Measurements from ENCODE around the gene TSPAN9. TPM values are rescaled to one million over a fixed set of nuclear protein-coding genes. Genes with fewer than 3 reads are reported as not detected.

The TSPAN9 gene
- total RNA-seq, 1 donor = 3.5 TPM

GRCh38 chr12:3227076-3227975 lies 150.1 kb downstream of the TSPAN9 start:
- no peak overlapping the region for H3K4me3 ChIP-seq (ENCODE audit: low read length)
- no peaks in the 10 kb centered on the region for H3K4me1 ChIP-seq (ENCODE audit: insufficient read depth, low read length)
- H3K9me3 ChIP-seq (ENCODE audit: low read depth, low read length) = no peaks in the 10 kb centered on the region
- H3K27me3 ChIP-seq (ENCODE audit: insufficient read depth, low read length) = no peaks in the 10 kb centered on the region

- no peaks in the 10 kb centered on the region for H3K27me3 ChIP-seq (ENCODE audit: insufficient read depth, low read length)
- no peak overlapping the region for H3K4me3 ChIP-seq (ENCODE audit: low read length)
- no peaks in the 10 kb centered on the region for H3K9me3 ChIP-seq (ENCODE audit: low read depth, low read length)
- H3K4me1 ChIP-seq (ENCODE audit: insufficient read depth, low read length) = no peaks in the 10 kb centered on the region
Measured at GRCh38 chr12:3228552-3228951, 151.4 kb downstream of the TSPAN9 start.

- Histone ChIP-seq H3K4me3 (ENCODE audit: low read length) (no peak overlapping the region), H3K4me1 (ENCODE audit: insufficient read depth, low read length) (no peaks in the 10 kb centered on the region), H3K27me3 (ENCODE audit: insufficient read depth, low read length) (no peaks in the 10 kb centered on the region), H3K9me3 (ENCODE audit: low read depth, low read length) (no peaks in the 10 kb centered on the region)
Measured at GRCh38 chr12:3229577-3229976, 152.4 kb downstream of the TSPAN9 start.

GRCh38 chr12:3230758-3231375 lies 153.7 kb downstream of the TSPAN9 start:
- Histone ChIP-seq H3K4me3 (ENCODE audit: low read length) (no peak overlapping the region), H3K27me3 (ENCODE audit: insufficient read depth, low read length) (no peaks in the 10 kb centered on the region), H3K9me3 (ENCODE audit: low read depth, low read length) (no peaks in the 10 kb centered on the region), H3K4me1 (ENCODE audit: insufficient read depth, low read length) (no peaks in the 10 kb centered on the region)

- Histone ChIP-seq H3K27me3 (ENCODE audit: insufficient read depth, low read length) (no peaks in the 10 kb centered on the region), H3K4me1 (ENCODE audit: insufficient read depth, low read length) (no peaks in the 10 kb centered on the region), H3K4me3 (ENCODE audit: low read length) (no peak overlapping the region), H3K9me3 (ENCODE audit: low read depth, low read length) (no peaks in the 10 kb centered on the region)
Measured at GRCh38 chr12:3231399-3231876, 154.3 kb downstream of the TSPAN9 start.

- Histone ChIP-seq H3K27me3 (ENCODE audit: insufficient read depth, low read length) (no peaks in the 10 kb centered on the region), H3K4me1 (ENCODE audit: insufficient read depth, low read length) (no peaks in the 10 kb centered on the region), H3K4me3 (ENCODE audit: low read length) (no peak overlapping the region), H3K9me3 (ENCODE audit: low read depth, low read length) (no peaks in the 10 kb centered on the region)
Measured at GRCh38 chr12:3233797-3234196, 156.6 kb downstream of the TSPAN9 start.

- H3K4me3 ChIP-seq (ENCODE audit: low read length) = no peak overlapping the region
- no peaks in the 10 kb centered on the region for H3K4me1 ChIP-seq (ENCODE audit: insufficient read depth, low read length)
- no peaks in the 10 kb centered on the region for H3K27me3 ChIP-seq (ENCODE audit: insufficient read depth, low read length)
- H3K9me3 ChIP-seq (ENCODE audit: low read depth, low read length) = no peaks in the 10 kb centered on the region
Measured at GRCh38 chr12:3236345-3237187, 159.4 kb downstream of the TSPAN9 start.

- no peaks in the 10 kb centered on the region for H3K4me1 ChIP-seq (ENCODE audit: insufficient read depth, low read length)
- no peak overlapping the region for H3K4me3 ChIP-seq (ENCODE audit: low read length)
- no peaks in the 10 kb centered on the region for H3K27me3 ChIP-seq (ENCODE audit: insufficient read depth, low read length)
- no peaks in the 10 kb centered on the region for H3K9me3 ChIP-seq (ENCODE audit: low read depth, low read length)
Measured at GRCh38 chr12:3238196-3238595, 161.0 kb downstream of the TSPAN9 start.

- Histone ChIP-seq H3K9me3 (ENCODE audit: low read depth, low read length) (no peaks in the 10 kb centered on the region), H3K4me1 (ENCODE audit: insufficient read depth, low read length) (no peaks in the 10 kb centered on the region), H3K27me3 (ENCODE audit: insufficient read depth, low read length) (no peaks in the 10 kb centered on the region), H3K4me3 (ENCODE audit: low read length) (no peak overlapping the region)
Measured at GRCh38 chr12:3241621-3242020, 164.4 kb downstream of the TSPAN9 start.

GRCh38 chr12:3242199-3242863 lies 165.2 kb downstream of the TSPAN9 start:
- Histone ChIP-seq H3K27me3 (ENCODE audit: insufficient read depth, low read length) (no peaks in the 10 kb centered on the region), H3K4me3 (ENCODE audit: low read length) (no peak overlapping the region), H3K9me3 (ENCODE audit: low read depth, low read length) (no peaks in the 10 kb centered on the region), H3K4me1 (ENCODE audit: insufficient read depth, low read length) (no peaks in the 10 kb centered on the region)

- Histone ChIP-seq H3K9me3 (ENCODE audit: low read depth, low read length) (no peaks in the 10 kb centered on the region), H3K4me1 (ENCODE audit: insufficient read depth, low read length) (no peaks in the 10 kb centered on the region), H3K4me3 (ENCODE audit: low read length) (no peak overlapping the region), H3K27me3 (ENCODE audit: insufficient read depth, low read length) (no peaks in the 10 kb centered on the region)
Measured at GRCh38 chr12:3243376-3244084, 166.4 kb downstream of the TSPAN9 start.

- Histone ChIP-seq H3K4me3 (ENCODE audit: low read length) (no peak overlapping the region), H3K27me3 (ENCODE audit: insufficient read depth, low read length) (no peaks in the 10 kb centered on the region), H3K4me1 (ENCODE audit: insufficient read depth, low read length) (peaks cover 4% of the 10 kb centered on the region), H3K9me3 (ENCODE audit: low read depth, low read length) (no peaks in the 10 kb centered on the region)
Measured at GRCh38 chr12:3244219-3244750, 167.1 kb downstream of the TSPAN9 start.

- Histone ChIP-seq H3K4me3 (ENCODE audit: low read length) (no peak overlapping the region), H3K9me3 (ENCODE audit: low read depth, low read length) (no peaks in the 10 kb centered on the region), H3K4me1 (ENCODE audit: insufficient read depth, low read length) (peaks cover 18% of the 10 kb centered on the region), H3K27me3 (ENCODE audit: insufficient read depth, low read length) (no peaks in the 10 kb centered on the region)
Measured at GRCh38 chr12:3246253-3246652, 169.1 kb downstream of the TSPAN9 start.

- H3K27me3 ChIP-seq (ENCODE audit: insufficient read depth, low read length) = no peaks in the 10 kb centered on the region
- H3K9me3 ChIP-seq (ENCODE audit: low read depth, low read length) = no peaks in the 10 kb centered on the region
- no peak overlapping the region for H3K4me3 ChIP-seq (ENCODE audit: low read length)
- peaks cover 22% of the 10 kb centered on the region for H3K4me1 ChIP-seq (ENCODE audit: insufficient read depth, low read length)
Measured at GRCh38 chr12:3247077-3247476, 169.9 kb downstream of the TSPAN9 start.
